ENCODE data around the gene CACNA2D3. TPM values are rescaled to one million over a fixed set of nuclear protein-coding genes. Genes with fewer than 3 reads are reported as not detected.

The CACNA2D3 gene
- total RNA-seq, 1 donor from 2014 or later, result 7.3 TPM

- Histone ChIP-seq H3K4me1 (no peaks in the 10 kb centered on the region), H3K4me3 (no peak overlapping the region), H3K9me3 (peaks cover 6% of the 10 kb centered on the region), H3K36me3 (no peaks in the 10 kb centered on the region), H3K27ac (no peak overlapping the region), H3K27me3 (no peaks in the 10 kb centered on the region)
- intact Hi-C loops (cut with DNase I), result no loop called here
- TF ChIP-seq CTCF (IDR thresholded peaks at IDR 0.05), result no peak
- ATAC-seq (no peak), DNase-seq (no peak)
Observed at GRCh38 chr3:54476891-54477290, 354.5 kb downstream of the CACNA2D3 start.

DNA sequence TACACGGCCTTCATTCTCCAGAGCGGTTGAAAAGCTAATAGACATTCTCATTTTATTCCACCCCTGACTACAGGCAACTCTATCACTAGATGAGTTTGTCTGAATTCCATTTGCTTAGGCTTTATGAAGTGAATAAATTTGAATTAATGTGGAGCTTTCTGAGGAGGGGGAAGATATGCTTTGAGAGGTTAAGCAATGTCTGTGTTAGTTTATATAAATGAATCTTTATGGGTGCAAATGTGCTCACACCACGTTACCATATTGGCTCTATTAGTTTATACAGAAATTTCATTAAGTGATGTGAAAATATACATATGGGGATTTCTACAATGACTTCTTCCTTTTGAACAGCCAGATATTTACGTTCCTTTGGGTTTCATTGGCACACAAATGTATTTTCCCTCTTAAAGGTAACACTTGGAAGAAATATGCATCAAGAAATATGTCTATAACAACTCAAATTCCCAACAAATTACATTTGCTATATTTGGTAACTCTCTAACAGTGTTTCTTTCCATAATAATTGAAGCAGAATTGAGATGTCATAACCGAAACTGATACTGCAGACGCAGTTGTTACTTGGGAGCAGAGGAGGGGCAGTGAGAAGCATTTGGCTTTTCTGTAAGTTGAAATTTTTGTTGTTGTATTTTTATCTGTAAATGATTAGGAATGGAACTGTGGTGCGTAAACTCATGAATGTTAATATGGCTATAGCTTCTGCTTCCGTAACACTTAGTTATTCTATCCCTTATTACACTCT lies 359.4 kb downstream of the CACNA2D3 start:
- TF ChIP-seq CTCF (IDR thresholded peaks at IDR 0.05), result no peak
- Histone ChIP-seq H3K36me3 (no peaks in the 10 kb centered on the region), H3K4me1 (no peaks in the 10 kb centered on the region), H3K4me3 (no peak overlapping the region), H3K27me3 (no peaks in the 10 kb centered on the region), H3K27ac (no peak overlapping the region), H3K9me3 (no peaks in the 10 kb centered on the region)
- intact Hi-C loops (cut with DNase I), result no loop called here
- ATAC-seq (no peak), DNase-seq (no peak)

GRCh38 chr3:54484334-54484733 lies 362.0 kb downstream of the CACNA2D3 start:
- Histone ChIP-seq H3K36me3 (no peaks in the 10 kb centered on the region), H3K4me1 (no peaks in the 10 kb centered on the region), H3K9me3 (no peaks in the 10 kb centered on the region), H3K27me3 (no peaks in the 10 kb centered on the region), H3K4me3 (no peak overlapping the region), H3K27ac (no peak overlapping the region)
- no peak for TF ChIP-seq CTCF (IDR thresholded peaks at IDR 0.05)
- no peak for ATAC-seq
- no peak for DNase-seq
- intact Hi-C loops (cut with DNase I), result no loop called here

DNA sequence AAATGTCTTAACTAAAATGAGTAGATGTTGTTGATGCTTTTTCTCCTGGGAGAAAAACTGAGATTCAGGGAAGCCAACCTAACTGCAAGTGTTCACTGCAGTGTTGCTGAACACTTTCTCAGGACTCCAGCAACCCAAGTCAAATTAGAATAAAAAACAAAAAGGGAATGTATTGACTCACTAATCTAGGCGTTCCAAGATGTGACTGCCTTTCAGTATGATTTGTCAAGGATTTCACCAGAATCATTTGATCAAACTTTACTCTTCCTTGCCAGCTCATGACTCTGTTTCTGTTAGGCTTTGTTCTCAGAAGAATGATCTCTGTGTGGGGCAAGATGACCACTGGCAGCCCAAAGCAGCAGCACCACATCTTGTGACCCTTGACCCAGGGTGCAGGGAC lies 364.0 kb downstream of the CACNA2D3 start:
- Histone ChIP-seq H3K4me1 (no peaks in the 10 kb centered on the region), H3K27me3 (no peaks in the 10 kb centered on the region), H3K36me3 (no peaks in the 10 kb centered on the region), H3K27ac (no peak overlapping the region), H3K4me3 (no peak overlapping the region), H3K9me3 (no peaks in the 10 kb centered on the region)
- intact Hi-C loops (cut with DNase I), result no loop called here
- DNase-seq (no peak), ATAC-seq (no peak)
- TF ChIP-seq CTCF (IDR thresholded peaks at IDR 0.05), result no peak

DNA sequence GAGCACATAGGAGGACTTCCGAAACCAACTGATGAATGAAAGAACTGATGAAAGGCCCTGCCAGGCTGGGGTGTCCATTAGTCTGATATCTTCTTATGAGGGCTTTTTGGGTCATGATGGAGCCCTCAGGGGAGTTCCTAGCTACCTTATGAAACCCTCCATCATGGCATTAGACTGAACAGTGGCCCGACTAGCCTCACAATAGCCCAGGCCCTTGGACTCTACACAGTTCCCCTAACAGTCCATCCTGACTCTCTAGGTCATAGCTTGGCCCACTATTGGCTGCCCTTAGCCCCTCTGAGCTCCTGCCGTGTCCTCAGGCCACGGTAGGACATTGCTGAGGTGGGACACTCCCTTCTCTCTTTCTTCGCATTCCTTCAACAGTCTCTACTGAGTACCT lies 365.9 kb downstream of the CACNA2D3 start:
- intact Hi-C loops (cut with DNase I), result no loop called here
- Histone ChIP-seq H3K9me3 (no peaks in the 10 kb centered on the region), H3K36me3 (no peaks in the 10 kb centered on the region), H3K4me1 (no peaks in the 10 kb centered on the region), H3K27me3 (no peaks in the 10 kb centered on the region), H3K4me3 (no peak overlapping the region), H3K27ac (no peak overlapping the region)
- ATAC-seq, result no peak
- TF ChIP-seq CTCF (IDR thresholded peaks at IDR 0.05), result no peak
- DNase-seq, result no peak

DNA sequence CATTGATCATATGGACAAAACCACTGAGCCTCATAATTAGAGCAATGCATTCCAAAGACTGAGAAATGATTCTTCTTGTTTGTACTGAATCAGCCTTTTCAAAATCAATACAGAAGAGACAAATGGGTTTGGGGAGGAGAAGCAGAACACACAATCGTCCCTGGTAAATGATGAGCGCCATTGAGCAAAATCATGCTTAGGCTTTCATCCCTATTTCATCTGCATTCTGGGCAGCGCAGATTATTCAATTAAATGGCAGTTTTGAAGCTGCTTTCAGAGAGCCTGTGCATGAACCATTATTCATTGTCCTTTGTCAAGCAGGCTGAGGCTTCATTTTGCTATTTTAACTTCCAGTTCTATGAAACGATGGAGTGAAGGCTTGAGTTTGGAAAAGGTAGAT lies 371.9 kb downstream of the CACNA2D3 start:
- no peak for DNase-seq
- no peak for ATAC-seq
- no peak for TF ChIP-seq CTCF (IDR thresholded peaks at IDR 0.05)
- H3K4me3 ChIP-seq, result no peak overlapping the region
- no peaks in the 10 kb centered on the region for H3K27me3 ChIP-seq
- peaks cover 7% of the 10 kb centered on the region for H3K9me3 ChIP-seq
- no peak overlapping the region for H3K27ac ChIP-seq
- H3K4me1 ChIP-seq, result no peaks in the 10 kb centered on the region
- intact Hi-C loops (cut with DNase I), result no loop called here
- no peaks in the 10 kb centered on the region for H3K36me3 ChIP-seq

Data from upper lobe of right lung (tissue), 1 donor.